Effector memory CD8-positive, alpha-beta T cell (primary cell): ENCODE data around the gene ARSG.
A peak's percentile ranks its signal among the peaks of the same experiment; 100 is the strongest.
"Not testable (repeated sequence)": the region's sequence is repeated elsewhere in the genome, so short reads cannot be mapped to it uniquely, and the experiment has no call there.

Experiments
- ATAC-seq: fragments of 150-1000 bp; cut with Tn5 transposase; replicated peaks from 2 replicates; pipeline ENCODE4 v1.10.0; 2021; ENCODE audit warnings: mild to moderate bottlenecking, moderate library complexity
- DNase-seq, 3 experiments: peaks; one replicate each; pipeline ENCODE4 v3.0.0; 2021
- H3K27ac Mint-ChIP-seq, 2 donors: one replicate each; pipeline ENCODE4 v1.8.0; 2022; ENCODE audit warnings: mild to moderate bottlenecking in 2 of 2, mixed read lengths in 2 of 2, moderate library complexity in 2 of 2
- H3K27me3 Mint-ChIP-seq, 2 donors: one replicate each; pipeline ENCODE4 v1.8.0; 2022; ENCODE audit warnings: mixed read lengths in 2 of 2
- H3K36me3 Mint-ChIP-seq: one replicate; pipeline ENCODE4 v1.8.0; 2022; ENCODE audit warnings: mild to moderate bottlenecking, moderate library complexity, mixed read lengths; ENCODE audit not compliant: insufficient read depth
- H3K4me1 Mint-ChIP-seq, 2 donors: one replicate each; pipeline ENCODE4 v1.8.0; 2022; ENCODE audit warnings: low read depth in 2 of 2, mixed read lengths in 2 of 2
- H3K4me3 Mint-ChIP-seq, 2 donors: one replicate each; pipeline ENCODE4 v1.8.0; 2022; ENCODE audit warnings: mild to moderate bottlenecking in 2 of 2, mixed read lengths in 2 of 2, moderate library complexity in 2 of 2
- H3K9me3 Mint-ChIP-seq, 2 donors: one replicate each; pipeline ENCODE4 v1.8.0; 2022; ENCODE audit warnings: mixed read lengths in 2 of 2

The ARSG gene

GRCh38 chr17:68334393-68334792 lies 43.1 kb downstream of the ARSG start:
- Mint-ChIP-seq H3K27ac (no peak overlapping the region), H3K9me3 (peaks cover 0 to 8% of the 10 kb centered on the region in 2 donors), H3K27me3 (no peaks in the 10 kb centered on the region), H3K4me1 (peaks cover 14 to 21% of the 10 kb centered on the region in 2 donors), H3K4me3 (no peak overlapping the region), H3K36me3 (no peaks in the 10 kb centered on the region)
- ATAC-seq (no peak), DNase-seq (no peak)

- DNase-seq (no peak), ATAC-seq (no peak)
- peak overlapping the region in 1 of 2 donors; percentile 9 for H3K27ac Mint-ChIP-seq
- H3K9me3 Mint-ChIP-seq, result no peaks in the 10 kb centered on the region
- H3K36me3 Mint-ChIP-seq, result peaks cover 12% of the 10 kb centered on the region
- H3K27me3 Mint-ChIP-seq, result no peaks in the 10 kb centered on the region
- H3K4me1 Mint-ChIP-seq, result peaks cover 37 to 57% of the 10 kb centered on the region in 2 donors
- no peak overlapping the region for H3K4me3 Mint-ChIP-seq
Measured at GRCh38 chr17:68341482-68341881, 50.2 kb downstream of the ARSG start.

- no peaks in the 10 kb centered on the region for H3K9me3 Mint-ChIP-seq
- peaks cover 19% of the 10 kb centered on the region for H3K36me3 Mint-ChIP-seq
- peak overlapping the region; percentile 81 for H3K4me3 Mint-ChIP-seq
- DNase-seq, result no peak
- no peak for ATAC-seq
- no peaks in the 10 kb centered on the region for H3K27me3 Mint-ChIP-seq
- peaks cover 50 to 69% of the 10 kb centered on the region in 2 donors for H3K4me1 Mint-ChIP-seq
- H3K27ac Mint-ChIP-seq, result peak overlapping the region; percentile 96 to 98
Measured at GRCh38 chr17:68343976-68344375, 52.7 kb downstream of the ARSG start.

GRCh38 chr17:68344701-68345136 lies 53.4 kb downstream of the ARSG start:
- peak; percentile 70 for ATAC-seq

GRCh38 chr17:68346448-68346847 lies 55.2 kb downstream of the ARSG start:
- peak overlapping the region; percentile 96 to 98 for H3K27ac Mint-ChIP-seq
- peaks cover 26% of the 10 kb centered on the region for H3K36me3 Mint-ChIP-seq
- H3K27me3 Mint-ChIP-seq, result no peaks in the 10 kb centered on the region
- no peaks in the 10 kb centered on the region for H3K9me3 Mint-ChIP-seq
- peaks cover 60 to 69% of the 10 kb centered on the region in 2 donors for H3K4me1 Mint-ChIP-seq
- ATAC-seq (peak; percentile 78), DNase-seq (peak; percentile 65 to 68 (median 66))
- H3K4me3 Mint-ChIP-seq, result peak overlapping the region; percentile 81

More at GRCh38 chr17:68344701-68345136, 53.4 kb downstream of the ARSG start:
- Mint-ChIP-seq H3K36me3 (peaks cover 23% of the 10 kb centered on the region), H3K4me3 (peak overlapping the region; percentile 81), H3K27me3 (no peaks in the 10 kb centered on the region), H3K27ac (peak overlapping the region; percentile 96 to 98), H3K9me3 (no peaks in the 10 kb centered on the region), H3K4me1 (peaks cover 57 to 75% of the 10 kb centered on the region in 2 donors)
- DNase-seq, result peak; percentile 44 to 54 (median 47)

- Mint-ChIP-seq H3K4me1 (peaks cover 66 to 77% of the 10 kb centered on the region in 2 donors), H3K27me3 (no peaks in the 10 kb centered on the region), H3K36me3 (peaks cover 34% of the 10 kb centered on the region), H3K4me3 (peak overlapping the region; percentile 81), H3K9me3 (no peaks in the 10 kb centered on the region), H3K27ac (peak overlapping the region; percentile 96 to 98)
- ATAC-seq (no peak), DNase-seq (no peak)
Measured at GRCh38 chr17:68347380-68347779, 56.1 kb downstream of the ARSG start.

- no peak for DNase-seq
- ATAC-seq, result no peak
- peak overlapping the region; percentile 81 for H3K4me3 Mint-ChIP-seq
- H3K27me3 Mint-ChIP-seq, result no peaks in the 10 kb centered on the region
- peak overlapping the region; percentile 47 to 96 for H3K27ac Mint-ChIP-seq
- H3K9me3 Mint-ChIP-seq, result no peaks in the 10 kb centered on the region
- peaks cover 34% of the 10 kb centered on the region for H3K36me3 Mint-ChIP-seq
- peaks cover 67 to 78% of the 10 kb centered on the region in 2 donors for H3K4me1 Mint-ChIP-seq
Measured at GRCh38 chr17:68349157-68349556, 57.9 kb downstream of the ARSG start.

GRCh38 chr17:68351395-68351794 lies 60.1 kb downstream of the ARSG start:
- peaks cover 25% of the 10 kb centered on the region for H3K36me3 Mint-ChIP-seq
- DNase-seq, result no peak
- no peaks in the 10 kb centered on the region for H3K9me3 Mint-ChIP-seq
- peaks cover 65 to 71% of the 10 kb centered on the region in 2 donors for H3K4me1 Mint-ChIP-seq
- ATAC-seq, result no peak
- no peaks in the 10 kb centered on the region for H3K27me3 Mint-ChIP-seq
- H3K4me3 Mint-ChIP-seq, result peak overlapping the region; percentile 49 to 55
- peak overlapping the region; percentile 8 to 32 for H3K27ac Mint-ChIP-seq

GRCh38 chr17:68352041-68352440 lies 60.7 kb downstream of the ARSG start:
- no peaks in the 10 kb centered on the region for H3K9me3 Mint-ChIP-seq
- H3K4me3 Mint-ChIP-seq, result peak overlapping the region; percentile 49 to 55
- peak overlapping the region; percentile 8 to 32 for H3K27ac Mint-ChIP-seq
- DNase-seq (no peak), ATAC-seq (no peak)
- no peaks in the 10 kb centered on the region for H3K27me3 Mint-ChIP-seq
- H3K4me1 Mint-ChIP-seq, result peaks cover 65 to 71% of the 10 kb centered on the region in 2 donors
- H3K36me3 Mint-ChIP-seq, result peaks cover 27% of the 10 kb centered on the region

- H3K27me3 Mint-ChIP-seq, DNase-seq, ATAC-seq, H3K9me3 Mint-ChIP-seq: not testable (repeated sequence)
- Mint-ChIP-seq H3K4me3 (peak overlapping the region; percentile 49 to 64), H3K36me3 (peaks cover 24% of the 10 kb centered on the region), H3K27ac (peak overlapping the region; percentile 8 to 32), H3K4me1 (peaks cover 65 to 70% of the 10 kb centered on the region in 2 donors)
Measured at GRCh38 chr17:68352671-68353070, 61.4 kb downstream of the ARSG start.

- Mint-ChIP-seq H3K27me3 (no peaks in the 10 kb centered on the region), H3K4me1 (peaks cover 61 to 65% of the 10 kb centered on the region in 2 donors), H3K27ac (peak overlapping the region in 1 of 2 donors; percentile 32), H3K36me3 (peaks cover 24% of the 10 kb centered on the region), H3K4me3 (peak overlapping the region; percentile 49 to 64), H3K9me3 (no peaks in the 10 kb centered on the region)
- DNase-seq (peak in 2 of 3 experiments; percentile 17 to 28), ATAC-seq (peak; percentile 23)
Measured at GRCh38 chr17:68353111-68353521, 61.8 kb downstream of the ARSG start.

GRCh38 chr17:68354311-68354710 lies 63.0 kb downstream of the ARSG start:
- not testable (repeated sequence) for H3K9me3 Mint-ChIP-seq, H3K27me3 Mint-ChIP-seq, ATAC-seq, DNase-seq
- Mint-ChIP-seq H3K4me3 (peak overlapping the region in 1 of 2 donors; percentile 31), H3K27ac (peak overlapping the region; percentile 38 to 42), H3K4me1 (peaks cover 55 to 59% of the 10 kb centered on the region in 2 donors), H3K36me3 (peaks cover 26% of the 10 kb centered on the region)

GRCh38 chr17:68355108-68355507 lies 63.8 kb downstream of the ARSG start:
- Mint-ChIP-seq H3K36me3 (peaks cover 25% of the 10 kb centered on the region), H3K27ac (peak overlapping the region; percentile 42 to 87), H3K4me1 (peaks cover 53 to 56% of the 10 kb centered on the region in 2 donors), H3K4me3 (peak overlapping the region in 1 of 2 donors; percentile 2)
- not testable (repeated sequence) for H3K9me3 Mint-ChIP-seq, ATAC-seq, DNase-seq, H3K27me3 Mint-ChIP-seq

GRCh38 chr17:68356520-68356919 lies 65.2 kb downstream of the ARSG start:
- Mint-ChIP-seq H3K9me3 (no peaks in the 10 kb centered on the region), H3K36me3 (peaks cover 21% of the 10 kb centered on the region), H3K4me3 (peak overlapping the region; percentile 74), H3K27me3 (no peaks in the 10 kb centered on the region), H3K4me1 (peaks cover 49% of the 10 kb centered on the region in 2 donors), H3K27ac (peak overlapping the region; percentile 86 to 87)
- ATAC-seq (peak; percentile 96), DNase-seq (peak; percentile 68 to 70 (median 68))
